GM19043 (cell line): ENCODE results near the gene GRK1.

Source experiments
- ATAC-seq: cut with Tn5 transposase; IDR thresholded peaks from one replicate; pipeline ENCODE4 v1.9.1; 2021; ENCODE audit warnings: low read depth; ENCODE audit not compliant: unreplicated experiment

Gene GRK1

GRCh38 chr13:113631341-113632095, 35.5 kb upstream of the GRK1 start:
- ATAC-seq: no peak

- no peak for ATAC-seq
Measured at GRCh38 chr13:113632706-113633484, 34.1 kb upstream of the GRK1 start.

GRCh38 chr13:113633485-113633873, 33.5 kb upstream of the GRK1 start:
- ATAC-seq: no peak

GRCh38 chr13:113634279-113635047, 32.6 kb upstream of the GRK1 start:
- ATAC-seq: no peak

- ATAC-seq: no peak
Measured at GRCh38 chr13:113635048-113635420, 32.0 kb upstream of the GRK1 start.

GRCh38 chr13:113635709-113636108, 31.3 kb upstream of the GRK1 start:
- ATAC-seq: no peak

GRCh38 chr13:113636266-113636963, 30.6 kb upstream of the GRK1 start:
- ATAC-seq: no peak

- no peak for ATAC-seq
Measured at GRCh38 chr13:113637262-113638160, 29.5 kb upstream of the GRK1 start.

GRCh38 chr13:113638173-113638746, 28.8 kb upstream of the GRK1 start:
- ATAC-seq: no peak

GRCh38 chr13:113638806-113639205, 28.2 kb upstream of the GRK1 start:
- ATAC-seq: no peak

GRCh38 chr13:113639616-113640262, 27.3 kb upstream of the GRK1 start:
- no peak for ATAC-seq

- ATAC-seq: no peak
Measured at GRCh38 chr13:113641426-113641825, 25.6 kb upstream of the GRK1 start.

- no peak for ATAC-seq
Measured at GRCh38 chr13:113642563-113642962, 24.5 kb upstream of the GRK1 start.

- no peak for ATAC-seq
Measured at GRCh38 chr13:113643593-113643992, 23.4 kb upstream of the GRK1 start.

GRCh38 chr13:113644800-113645199, 22.2 kb upstream of the GRK1 start:
- ATAC-seq: no peak

- no peak for ATAC-seq
Measured at GRCh38 chr13:113645329-113645728, 21.7 kb upstream of the GRK1 start.

- no peak for ATAC-seq
Measured at GRCh38 chr13:113646376-113646775, 20.6 kb upstream of the GRK1 start.

GRCh38 chr13:113646921-113647340, 20.1 kb upstream of the GRK1 start:
- no peak for ATAC-seq
